MM.1S (cell line): ENCODE measurements around the gene NEDD4.
"Not testable (repeated sequence)": the region's sequence is repeated elsewhere in the genome, so short reads cannot be mapped to it uniquely, and the experiment has no call there.

Experiments used
- DNase-seq: peaks from one replicate; pipeline ENCODE4 v3.0.0-alpha.2; 2015
- H2AFZ ChIP-seq: fragments of 300-600 bp; sonication (generic); 2 replicates; pipeline ENCODE4 v1.6.0; 2016; ENCODE audit warnings: antibody characterized with exemption, low read length
- H3F3A ChIP-seq: fragments of 300-600 bp; sonication (generic); 2 replicates; pipeline ENCODE4 v1.6.1; 2016; ENCODE audit warnings: mild to moderate bottlenecking, antibody characterized with exemption, low read length, moderate library complexity, mixed read lengths; ENCODE audit not compliant: insufficient read depth
- H3K27ac ChIP-seq: fragments of 300-600 bp; sonication (generic); 2 replicates; pipeline ENCODE4 v1.5.1; 2016; ENCODE audit warnings: mild to moderate bottlenecking, low read length
- H3K27me3 ChIP-seq: fragments of 300-600 bp; sonication (generic); replicated peaks from 2 replicates; pipeline ENCODE4 v1.6.0; 2016; ENCODE audit warnings: low read length; ENCODE audit not compliant: insufficient read depth
- H3K36me3 ChIP-seq: fragments of 300-600 bp; sonication (generic); replicated peaks from 2 replicates; pipeline ENCODE4 v1.6.1; 2016; ENCODE audit warnings: mild to moderate bottlenecking, low read length, mixed read lengths; ENCODE audit not compliant: insufficient read depth
- H3K4me1 ChIP-seq: fragments of 300-600 bp; sonication (generic); 2 replicates; pipeline ENCODE4 v1.6.1; 2016; ENCODE audit warnings: low read length, mixed read lengths
- H3K4me2 ChIP-seq: fragments of 300-600 bp; sonication (generic); 2 replicates; pipeline ENCODE4 v1.6.0; 2016; ENCODE audit warnings: low read depth, low read length
- H3K4me3 ChIP-seq: fragments of 300-600 bp; sonication (generic); 2 replicates; pipeline ENCODE4 v1.5.1; 2016; ENCODE audit warnings: low read length, mixed read lengths
- H3K79me2 ChIP-seq: fragments of 300-600 bp; sonication (generic); 2 replicates; pipeline ENCODE4 v1.6.1; 2016; ENCODE audit warnings: mixed run types, low read length, mixed read lengths
- H3K9ac ChIP-seq: fragments of 300-600 bp; sonication (generic); 2 replicates; pipeline ENCODE4 v1.6.1; 2016; ENCODE audit warnings: low read length, mixed read lengths
- H3K9me2 ChIP-seq: fragments of 300-600 bp; sonication (generic); replicated peaks from 2 replicates; pipeline ENCODE4 v1.6.1; 2016; ENCODE audit warnings: mild to moderate bottlenecking, low read length, mixed read lengths; ENCODE audit not compliant: insufficient read depth
- H3K9me3 ChIP-seq: fragments of 300-600 bp; sonication (generic); replicated peaks from 2 replicates; pipeline ENCODE4 v1.6.1; 2016; ENCODE audit warnings: mild to moderate bottlenecking, low read length, mixed read lengths; ENCODE audit not compliant: insufficient read depth
- H4K20me1 ChIP-seq: fragments of 300-600 bp; sonication (generic); 2 replicates; pipeline ENCODE4 v1.6.1; 2016; ENCODE audit warnings: mild to moderate bottlenecking, low read length, moderate library complexity, mixed read lengths; ENCODE audit not compliant: insufficient read depth
- CTCF ChIP-seq: fragments of 300-600 bp; sonication (generic); IDR thresholded peaks from 2 replicates; pipeline ENCODE4 v1.5.1; 2016; ENCODE audit warnings: antibody characterized with exemption, low read length, mixed read lengths
- EZH2 ChIP-seq: fragments of 300-600 bp; sonication (generic); optimal IDR thresholded peaks from 2 replicates; pipeline ENCODE3; 2017; ENCODE audit warnings: low read depth, mild to moderate bottlenecking, antibody characterized with exemption, low read length, mixed read lengths
- EZH2phosphoT487 ChIP-seq: fragments of 300-600 bp; sonication (generic); IDR thresholded peaks from 2 replicates; pipeline ENCODE4 v1.6.1; 2018; ENCODE audit warnings: antibody characterized with exemption, low read length

Gene NEDD4

DNA sequence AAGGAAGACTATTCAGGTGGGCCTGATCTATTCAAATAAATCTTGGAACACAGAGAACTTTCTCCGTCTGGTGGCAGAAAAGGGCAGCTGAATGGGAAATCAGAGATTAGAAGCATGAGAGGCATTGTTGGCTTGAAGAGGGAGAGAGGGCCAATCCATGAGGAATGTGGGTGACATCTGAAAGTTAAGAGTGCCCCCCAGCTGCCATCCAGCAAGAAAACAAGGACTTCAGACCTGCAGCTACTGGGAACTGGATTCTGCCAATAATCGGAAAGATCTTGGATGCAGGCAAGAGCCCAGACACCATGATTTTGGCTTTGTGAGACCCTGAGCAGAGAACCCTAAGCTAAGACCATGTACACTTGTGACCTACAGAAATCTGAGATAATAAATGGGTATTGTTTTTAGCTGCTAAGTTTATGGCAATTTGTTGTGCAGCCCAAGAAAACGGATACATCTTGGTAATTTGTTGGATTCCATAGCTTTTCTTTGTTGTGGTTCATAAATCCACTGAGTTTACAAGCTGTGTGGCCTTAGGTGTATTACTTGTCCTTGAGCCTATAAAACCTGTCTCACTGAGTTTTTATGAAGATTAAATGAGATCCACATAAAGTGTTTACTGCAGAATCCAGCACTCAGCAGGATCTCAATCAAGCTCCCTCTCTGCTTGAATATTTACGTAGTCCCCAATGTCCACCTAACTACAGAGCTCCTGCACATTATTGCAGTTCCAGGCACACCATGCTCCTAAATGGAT is 168.4 kb downstream of the NEDD4 start:
- H3K9me3 ChIP-seq = no peaks in the 10 kb centered on the region
- no peaks in the 10 kb centered on the region for H3K27me3 ChIP-seq
- H3K9me2 ChIP-seq = no peaks in the 10 kb centered on the region
- no peak for TF ChIP-seq CTCF
- no peaks in the 10 kb centered on the region for H4K20me1 ChIP-seq
- 0 out of 2 replicates have a peak, but pooled peaks cover 3% of the 10 kb centered on the region for H3F3A ChIP-seq
- no peaks in the 10 kb centered on the region for H3K36me3 ChIP-seq
- no peak overlapping the region for H2AFZ ChIP-seq
- no peak overlapping the region for H3K4me3 ChIP-seq
- peaks cover 10% of the 10 kb centered on the region for H3K4me1 ChIP-seq
- H3K4me2 ChIP-seq = no peak overlapping the region
- DNase-seq = no peak
- no peak overlapping the region for H3K9ac ChIP-seq
- no peaks in the 10 kb centered on the region for H3K79me2 ChIP-seq
- H3K27ac ChIP-seq = no peak overlapping the region

DNA sequence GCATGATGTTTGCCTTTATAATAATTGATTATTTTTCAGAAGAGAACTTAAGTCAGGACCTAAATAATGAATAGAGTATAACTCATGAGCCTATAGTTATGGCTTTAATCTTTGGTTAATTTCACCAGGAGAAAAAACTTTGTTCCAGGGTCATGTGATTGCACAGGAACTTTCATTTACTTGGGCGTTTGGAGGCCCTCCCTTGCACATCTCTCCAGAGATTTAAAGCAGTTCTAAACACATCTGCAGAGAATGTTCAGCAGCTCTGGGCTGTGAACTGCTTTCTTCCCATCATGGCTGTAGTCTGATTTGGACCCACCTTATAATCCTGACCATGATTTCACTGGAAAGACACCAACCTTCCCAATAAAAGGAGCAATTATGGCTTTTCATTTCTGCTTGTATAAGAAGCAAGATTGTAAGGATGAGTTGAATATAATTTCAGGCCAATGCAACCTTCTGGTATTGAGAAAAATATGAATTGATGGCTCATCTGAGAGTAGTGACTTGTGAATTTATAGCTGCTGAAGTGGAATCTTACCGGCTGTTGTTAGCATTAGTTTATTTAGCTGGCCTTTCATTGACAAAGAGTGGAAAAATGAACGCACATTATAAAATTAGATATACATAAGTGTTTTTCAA is 169.6 kb downstream of the NEDD4 start:
- no peaks in the 10 kb centered on the region for H3F3A ChIP-seq
- H3K27ac ChIP-seq = no peak overlapping the region
- no peaks in the 10 kb centered on the region for H3K79me2 ChIP-seq
- H3K9me2 ChIP-seq = no peaks in the 10 kb centered on the region
- no peaks in the 10 kb centered on the region for H3K27me3 ChIP-seq
- no peak overlapping the region for H3K4me2 ChIP-seq
- no peaks in the 10 kb centered on the region for H4K20me1 ChIP-seq
- no peak overlapping the region for H2AFZ ChIP-seq
- H3K36me3 ChIP-seq = no peaks in the 10 kb centered on the region
- H3K4me1 ChIP-seq = no peaks in the 10 kb centered on the region; the same call in 1 of the 2 replicates
- no peak overlapping the region for H3K9ac ChIP-seq
- no peaks in the 10 kb centered on the region for H3K9me3 ChIP-seq
- no peak for TF ChIP-seq CTCF
- TF ChIP-seq EZH2phosphoT487 = no peak
- TF ChIP-seq EZH2 = no peak
- H3K4me3 ChIP-seq = no peak overlapping the region
- no peak for DNase-seq

DNA sequence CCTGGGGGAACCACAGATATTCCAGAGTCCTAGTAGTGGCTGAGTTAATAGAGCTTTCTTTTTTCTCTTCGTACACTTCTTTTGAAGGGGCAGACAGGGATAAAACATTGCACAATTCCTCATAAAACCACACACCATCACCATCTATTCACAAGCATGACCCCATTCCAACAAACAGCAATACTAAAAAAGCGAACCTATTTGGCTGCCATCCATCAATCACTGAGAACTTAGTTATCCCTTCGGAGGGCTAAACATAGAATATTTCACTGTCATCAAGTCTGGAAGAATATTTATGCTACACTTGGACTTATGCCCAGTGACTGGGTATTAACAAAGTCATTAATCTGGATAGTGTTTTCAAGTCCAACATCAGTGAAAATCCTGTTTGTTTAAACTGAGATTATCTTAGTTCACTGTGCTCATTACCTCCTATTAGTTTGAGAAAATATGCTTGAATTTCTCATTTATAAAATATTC is 170.2 kb downstream of the NEDD4 start:
- no peaks in the 10 kb centered on the region for H3K9me3 ChIP-seq
- no peaks in the 10 kb centered on the region for H3K36me3 ChIP-seq

DNA sequence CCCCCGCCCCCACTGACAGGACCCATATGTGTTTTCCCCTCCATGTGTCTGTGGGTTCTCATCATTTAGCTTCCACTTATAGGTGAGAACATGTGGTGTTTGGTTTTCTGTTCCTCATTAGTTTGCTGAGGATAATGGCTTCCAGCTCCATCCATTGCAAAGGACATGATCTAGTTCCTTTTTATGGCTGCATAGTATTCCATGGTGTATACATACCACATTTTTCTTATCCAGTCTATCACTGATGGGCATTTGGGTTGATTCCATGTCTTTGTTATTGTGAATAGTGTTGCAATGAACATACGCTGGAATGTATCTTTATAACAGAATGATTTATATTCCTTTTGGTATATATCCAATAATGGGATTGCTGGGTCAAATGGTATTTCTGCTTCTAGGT is 171.7 kb downstream of the NEDD4 start:
- H4K20me1 ChIP-seq, DNase-seq, H3K4me3 ChIP-seq, H3K27ac ChIP-seq, H3K9ac ChIP-seq, H3K36me3 ChIP-seq, H3F3A ChIP-seq, H3K9me3 ChIP-seq, H3K4me1 ChIP-seq, H3K27me3 ChIP-seq, H3K79me2 ChIP-seq, H2AFZ ChIP-seq, H3K4me2 ChIP-seq, H3K9me2 ChIP-seq: not testable (repeated sequence)

More for the DNA sequence above, 170.2 kb downstream of the NEDD4 start:
- Histone ChIP-seq H3K27ac (no peak overlapping the region), H3K4me2 (no peak overlapping the region), H3K9ac (no peak overlapping the region), H2AFZ (no peak overlapping the region), H3K27me3 (no peaks in the 10 kb centered on the region), H3K79me2 (no peaks in the 10 kb centered on the region), H3F3A (no peaks in the 10 kb centered on the region), H3K4me3 (no peak overlapping the region), H4K20me1 (no peaks in the 10 kb centered on the region), H3K4me1 (no peaks in the 10 kb centered on the region), H3K9me2 (no peaks in the 10 kb centered on the region)
- no peak for TF ChIP-seq EZH2phosphoT487
- TF ChIP-seq CTCF = no peak
- no peak for TF ChIP-seq EZH2
- no peak for DNase-seq
